Measurements from ENCODE around the gene ROR2. TPM values are rescaled to one million over a fixed set of nuclear protein-coding genes. Genes with fewer than 3 reads are reported as not detected.

ROR2 gene
- total RNA-seq, 1 experiment from 2014 or later: not detected

- Histone ChIP-seq H3K9ac (ENCODE audit: low read length) (no peak overlapping the region), H3K36me3 (ENCODE audit: low read depth, low read length) (no peaks in the 10 kb centered on the region), H3F3A (ENCODE audit: low read length, unreplicated experiment) (no peaks in the 10 kb centered on the region), H3K4me2 (ENCODE audit: low read length) (no peak overlapping the region), H3K27me3 (ENCODE audit: low read length) (no peaks in the 10 kb centered on the region), H3K9me3 (ENCODE audit: low read length) (no peaks in the 10 kb centered on the region), H3K4me3 (ENCODE audit: low read length) (no peak overlapping the region), H3K27ac (ENCODE audit: low read length) (no peak overlapping the region), H3K79me2 (ENCODE audit: low read length) (no peaks in the 10 kb centered on the region), H2AFZ (ENCODE audit: low read length) (no peak overlapping the region), H3K9me2 (replicated peaks; ENCODE audit: low read length) (no peaks in the 10 kb centered on the region), H4K20me1 (ENCODE audit: low read length) (no peaks in the 10 kb centered on the region), H3K4me1 (ENCODE audit: insufficient read depth, low read length) (no peaks in the 10 kb centered on the region)
- POLR2A ChIA-PET (ENCODE audit: unreplicated experiment): no interaction called here
- intact Hi-C loops (cut with micrococcal nuclease): no loop called here
- CTCF ChIA-PET: no interaction called here
- BruUV-seq (replicated peaks): no TSS peak
- no peak for TF ChIP-seq EZH2 (IDR thresholded peaks at IDR 0.05; ENCODE audit: low read length, unreplicated experiment)
- TF ChIP-seq CTCF (conservative IDR thresholded peaks at IDR 0.05; ENCODE audit: low read depth, low read length): no peak
- no peak for TF ChIP-seq EZH2phosphoT487 (IDR thresholded peaks at IDR 0.05; ENCODE audit: borderline replicate concordance, low read length)
- ATAC-seq (no peak; the same call in 1 of the 2 replicates), DNase-seq (no peak)
These were observed 306.4 kb downstream of the ROR2 start for GRCh38 chr9:91643481-91644077.

- no peak overlapping the region for H3K4me2 ChIP-seq (ENCODE audit: low read length)
- no peak overlapping the region for H2AFZ ChIP-seq (ENCODE audit: low read length)
- H3K9ac ChIP-seq (ENCODE audit: low read length): no peak overlapping the region
- H3K27me3 ChIP-seq (ENCODE audit: low read length): no peaks in the 10 kb centered on the region
- H3F3A ChIP-seq (ENCODE audit: low read length, unreplicated experiment): no peaks in the 10 kb centered on the region
- H3K4me3 ChIP-seq (ENCODE audit: low read length): no peak overlapping the region
- no peak for TF ChIP-seq EZH2 (IDR thresholded peaks at IDR 0.05; ENCODE audit: low read length, unreplicated experiment)
- no peak for TF ChIP-seq EZH2phosphoT487 (IDR thresholded peaks at IDR 0.05; ENCODE audit: borderline replicate concordance, low read length)
- TF ChIP-seq CTCF (conservative IDR thresholded peaks at IDR 0.05; ENCODE audit: low read depth, low read length): no peak
- H3K79me2 ChIP-seq (ENCODE audit: low read length): no peaks in the 10 kb centered on the region
- ChIA-PET CTCF (no interaction called here), POLR2A (ENCODE audit: unreplicated experiment) (no interaction called here)
- no peaks in the 10 kb centered on the region for H3K36me3 ChIP-seq (ENCODE audit: low read depth, low read length)
- no peaks in the 10 kb centered on the region for H4K20me1 ChIP-seq (ENCODE audit: low read length)
- no peak overlapping the region for H3K27ac ChIP-seq (ENCODE audit: low read length)
- H3K9me3 ChIP-seq (ENCODE audit: low read length): no peaks in the 10 kb centered on the region
- BruUV-seq (replicated peaks): no TSS peak
- no peaks in the 10 kb centered on the region for H3K4me1 ChIP-seq (ENCODE audit: insufficient read depth, low read length)
- intact Hi-C loops (cut with micrococcal nuclease): no loop called here
- H3K9me2 ChIP-seq (replicated peaks; ENCODE audit: low read length): no peaks in the 10 kb centered on the region
- DNase-seq (no peak), ATAC-seq (no peak)
These were observed 307.3 kb downstream of the ROR2 start for GRCh38 chr9:91642771-91643170.

- CTCF ChIA-PET: no interaction called here
- Histone ChIP-seq H3K9ac (ENCODE audit: low read length) (no peak overlapping the region), H3K4me3 (ENCODE audit: low read length) (no peak overlapping the region), H3K9me2 (replicated peaks; ENCODE audit: low read length) (no peaks in the 10 kb centered on the region), H3K9me3 (ENCODE audit: low read length) (no peaks in the 10 kb centered on the region), H3K4me1 (ENCODE audit: insufficient read depth, low read length) (no peaks in the 10 kb centered on the region), H3K4me2 (ENCODE audit: low read length) (no peak overlapping the region), H3K27ac (ENCODE audit: low read length) (no peak overlapping the region), H3K36me3 (ENCODE audit: low read depth, low read length) (no peaks in the 10 kb centered on the region), H2AFZ (ENCODE audit: low read length) (no peak overlapping the region), H3F3A (ENCODE audit: low read length, unreplicated experiment) (no peaks in the 10 kb centered on the region), H3K27me3 (ENCODE audit: low read length) (no peaks in the 10 kb centered on the region), H4K20me1 (ENCODE audit: low read length) (no peaks in the 10 kb centered on the region), H3K79me2 (ENCODE audit: low read length) (no peaks in the 10 kb centered on the region)
- intact Hi-C loops (cut with micrococcal nuclease): no loop called here
- POLR2A ChIA-PET (ENCODE audit: unreplicated experiment): no interaction called here
- BruUV-seq (replicated peaks): no TSS peak
- ATAC-seq (no peak), DNase-seq (no peak)
- no peak for TF ChIP-seq CTCF (conservative IDR thresholded peaks at IDR 0.05; ENCODE audit: low read depth, low read length)
- TF ChIP-seq EZH2phosphoT487 (IDR thresholded peaks at IDR 0.05; ENCODE audit: borderline replicate concordance, low read length): no peak
- TF ChIP-seq EZH2 (IDR thresholded peaks at IDR 0.05; ENCODE audit: low read length, unreplicated experiment): no peak
These were observed 309.6 kb downstream of the ROR2 start for GRCh38 chr9:91640428-91640827.

All from PC-3 (cell line).